Stomach (tissue), 9 donors: ENCODE measurements around the gene TAS2R3. TPM values are rescaled to one million over a fixed set of nuclear protein-coding genes. Genes with fewer than 3 reads are reported as not detected.

ENCODE experiments used
- DNase-seq, 2 donors: peaks; one replicate each; pipeline versions ENCODE4 v3.0.0 to v3.0.0-alpha.2; 2013 to 2019
- H3K27ac ChIP-seq, 5 donors: fragments of 200-600 bp in 4 of 5; sonication (generic) in 4 of 5; one replicate each; pipeline ENCODE4 v1.5.1; 2013 to 2019; ENCODE audit warnings: mild to moderate bottlenecking in 1 of 5, moderate library complexity in 1 of 5
- H3K27me3 ChIP-seq, 3 donors: fragments of 200-600 bp; sonication (generic); one replicate each; pipeline ENCODE4 v1.5.1; 2017 to 2019; ENCODE audit warnings: mixed run types in 1 of 3
- H3K36me3 ChIP-seq, 4 donors: fragments of 200-600 bp; sonication (generic); 1 replicate in 3 of 4; 2 replicates in 1 of 4; pipeline ENCODE4 v1.5.1; 2016 to 2019
- H3K4me1 ChIP-seq, 4 donors: fragments of 200-600 bp; sonication (generic); one replicate each; pipeline ENCODE4 v1.5.1; 2016 to 2019
- H3K4me3 ChIP-seq, 4 donors: fragments of 200-600 bp; sonication (generic) in 3 of 4; one replicate each; pipeline ENCODE4 v1.5.1; 2016 to 2019; ENCODE audit warnings: mild to moderate bottlenecking in 1 of 4
- H3K9me3 ChIP-seq, 4 donors: fragments of 200-600 bp; sonication (generic); one replicate each; pipeline ENCODE4 v1.5.1; 2016 to 2019
- CTCF ChIP-seq, 7 experiments: fragments of 450-650 bp in 4 of 7; fragments of 200-600 bp in 3 of 7; sonication (generic) in 3 of 7; IDR thresholded peaks; one replicate each; pipeline ENCODE4 v1.5.1; 2016 to 2019; ENCODE audit warnings: antibody characterized with exemption in 7 of 7, control low read depth in 2 of 7, mild to moderate bottlenecking in 1 of 7
- EP300 ChIP-seq: sonication (generic); formaldehyde crosslinking; IDR thresholded peaks from one replicate; pipeline ENCODE4 v1.6.1; 2017; ENCODE audit warnings: antibody characterized with exemption
- POLR2A ChIP-seq, 4 donors: fragments of 450-650 bp; IDR thresholded peaks; one replicate each; pipeline ENCODE4 v1.6.1; 2016; ENCODE audit warnings: antibody characterized with exemption in 4 of 4, control low read depth in 2 of 4, mild to moderate bottlenecking in 1 of 4, moderate library complexity in 1 of 4
- POLR2AphosphoS5 ChIP-seq, 3 donors: sonication (generic); formaldehyde crosslinking; IDR thresholded peaks; one replicate each; pipeline ENCODE4 v1.6.1; 2016; ENCODE audit warnings: antibody characterized with exemption in 3 of 3
- WGBS, 5 donors: extraction: QIAGEN DNeasy Blood & Tissue Kit in 3 of 5; methylation state at CpG; one replicate each; pipeline versions ENCODE4 v1.1.5 to v1.1.7; 2013 to 2018; 5-methylcytosine and 5-hydroxymethylcytosine counted together
- intact Hi-C: fragments of 100-400 bp; cut with DNase I; formaldehyde crosslinking; loops from one replicate; pipeline ENCODE4 v1.15.1; 2023; ENCODE audit warnings: low total_unique reads
- polyA plus RNA-seq, 3 donors: library from polyadenylated mRNA; stranded (reverse); fragments of 200-250 nt; gene quantifications; one replicate each; pipeline ENCODE4 v1.2.3, GENCODE V29; 2013
- small RNA-seq, 4 donors: library from RNA; depleted of rRNA; stranded (forward); fragments of <200 nt; gene quantifications; one replicate each; pipeline ENCODE3, GENCODE V24; 2016
- total RNA-seq, 5 donors: library from RNA; depleted of rRNA; stranded (reverse); fragments of >200 nt; gene quantifications; one replicate each; pipeline versions ENCODE4 v1.1.0 to v1.2.3, GENCODE V29; 2014 to 2016
- donor health status: healthy with polysubstance abuse.
- donor health status: Bipolar disorder and iron deficiency.
- donor health status: healthy.

Gene TAS2R3
- total and polyA plus RNA-seq, 8 donors, result 0.58 to 5.7 (median 4.4) TPM; not detected in 5

- 74 to 82% (median 81%) methylated on average over 2 of the region's 2 CpGs for WGBS, 5 donors
- intact Hi-C loops, result no loop called here
- Histone ChIP-seq H3K27ac (no peak overlapping the region), H3K4me3 (no peak overlapping the region), H3K27me3 (no peaks in the 10 kb centered on the region), H3K4me1 (no peaks in the 10 kb centered on the region), H3K36me3 (peaks cover 0 to 31% (median 22%) of the 10 kb centered on the region in 4 donors), H3K9me3 (no peaks in the 10 kb centered on the region)
- no peak for TF ChIP-seq EP300
- TF ChIP-seq POLR2AphosphoS5 (IDR thresholded peaks at IDR 0.05), result no peak
- no peak for TF ChIP-seq POLR2A (IDR thresholded peaks at IDR 0.05)
- no peak for TF ChIP-seq CTCF (IDR thresholded peaks at IDR 0.05)
- DNase-seq, result no peak
Observed at GRCh38 chr7:141788296-141788695, 24.4 kb downstream of the TAS2R3 start.

- no peak within 1 kb of the TSS for H3K4me3 ChIP-seq
- no peak for DNase-seq
- peaks cover 0 to 31% (median 24%) of the 10 kb centered on the region in 4 donors for H3K36me3 ChIP-seq
- no peaks in the 10 kb centered on the region for H3K9me3 ChIP-seq
- TF ChIP-seq POLR2AphosphoS5 (IDR thresholded peaks at IDR 0.05), result no peak
- no peak for TF ChIP-seq CTCF (IDR thresholded peaks at IDR 0.05)
- no peak for TF ChIP-seq POLR2A (IDR thresholded peaks at IDR 0.05)
- no peak for TF ChIP-seq EP300
- 75 to 96% (median 87%) methylated on average over 5 of the region's 5 CpGs for WGBS, 5 donors
- no peaks in the 10 kb centered on the region for H3K4me1 ChIP-seq
- no peak within 1 kb of the TSS for H3K27ac ChIP-seq
- H3K27me3 ChIP-seq, result no peaks in the 10 kb centered on the region
- intact Hi-C loops, result no loop called here
Observed at GRCh38 chr7:141789917-141790316, 26.0 kb downstream of the TAS2R3 start, which contains the start of gene TAS2R5. Gene TAS2R5, plus strand, starts transcription at chr7:141790217. Its CDS starts 145 bp downstream, at chr7:141790362.

GRCh38 chr7:141792526-141792925 lies 28.6 kb downstream of the TAS2R3 start:
- TF ChIP-seq POLR2A (IDR thresholded peaks at IDR 0.05) (no peak), CTCF (IDR thresholded peaks at IDR 0.05) (no peak), EP300 (no peak), POLR2AphosphoS5 (IDR thresholded peaks at IDR 0.05) (no peak)
- Histone ChIP-seq H3K36me3 (peaks cover 0 to 30% (median 23%) of the 10 kb centered on the region in 4 donors), H3K27ac (no peak overlapping the region), H3K4me3 (no peak overlapping the region), H3K27me3 (no peaks in the 10 kb centered on the region), H3K4me1 (no peaks in the 10 kb centered on the region), H3K9me3 (no peaks in the 10 kb centered on the region)
- WGBS, 5 donors, result 79 to 94% (median 80%) methylated on average over 2 of the region's 2 CpGs
- intact Hi-C loops, result no loop called here
- no peak for DNase-seq

Small RNA genes lying within 50 kb of the gene (small RNA-seq; reads per million reads assigned to genes)
- 0 reads per million in 4 donors for gene RNU1-82P

Other genes starting within 250 kb of the TAS2R3 start
- gene AGK, start 212.7 kb upstream of the TAS2R3 start, total RNA-seq, result 10 to 100 TPM in 4 of 5 donors, 1 to 10 TPM in 1; 2.9 to 42.8 (median 19.6) TPM
- 10 to 100 TPM in 1 of 3 donors, 1 to 10 TPM in 2; 6.6 to 11.6 (median 7.3) TPM for gene AGK, start 212.7 kb upstream of the TAS2R3 start, polyA plus RNA-seq
- gene DENND11, start 61.9 kb upstream of the TAS2R3 start, total RNA-seq, result 10 to 100 TPM; 10.5 to 80.2 (median 47.2) TPM
- 10 to 100 TPM in 1 of 3 donors, 1 to 10 TPM in 2; 5.8 to 13.0 (median 9.5) TPM for gene DENND11, start 61.9 kb upstream of the TAS2R3 start, polyA plus RNA-seq
- under 1 TPM in 1 of 5 donors, not detected in 4; 0.37 TPM for gene WEE2, start 55.7 kb upstream of the TAS2R3 start, total RNA-seq
- not detected for gene WEE2, start 55.7 kb upstream of the TAS2R3 start, polyA plus RNA-seq
- 100 to 1,000 TPM in 1 of 5 donors, 10 to 100 TPM in 4; 17.4 to 145 (median 59.8) TPM for gene SSBP1, start 25.7 kb upstream of the TAS2R3 start, total RNA-seq
- 100 to 1,000 TPM; 169 to 207 (median 198) TPM for gene SSBP1, start 25.7 kb upstream of the TAS2R3 start, polyA plus RNA-seq
- 1 to 10 TPM in 3 of 5 donors, under 1 TPM in 1, not detected in 1; 0.58 to 3.7 (median 1.2) TPM for gene TAS2R4, start 12.6 kb downstream of the TAS2R3 start, total RNA-seq
- gene TAS2R4, start 12.6 kb downstream of the TAS2R3 start, polyA plus RNA-seq, result under 1 TPM in 1 of 3 donors, not detected in 2; 0.23 TPM
- gene TAS2R5, start 26.1 kb downstream of the TAS2R3 start, total RNA-seq, result 10 to 100 TPM in 1 of 5 donors, 1 to 10 TPM in 3, not detected in 1; 4.4 to 45.5 (median 9.0) TPM
- 1 to 10 TPM in 1 of 3 donors, under 1 TPM in 1, not detected in 1; 0.92 to 1.1 TPM for gene TAS2R5, start 26.1 kb downstream of the TAS2R3 start, polyA plus RNA-seq
- not detected for gene PRSS37, start 77.4 kb downstream of the TAS2R3 start, total RNA-seq
- gene PRSS37, start 77.4 kb downstream of the TAS2R3 start, polyA plus RNA-seq, result not detected
- gene OR9A4, start 152.3 kb downstream of the TAS2R3 start, total RNA-seq, result not detected
- not detected for gene OR9A4, start 152.3 kb downstream of the TAS2R3 start, polyA plus RNA-seq
- 1 to 10 TPM in 1 of 5 donors, under 1 TPM in 1, not detected in 3; 0.29 to 1.3 TPM for gene CLEC5A, start 182.9 kb downstream of the TAS2R3 start, total RNA-seq
- 1 to 10 TPM in 1 of 3 donors, under 1 TPM in 2; 0.10 to 1.4 (median 0.31) TPM for gene CLEC5A, start 182.9 kb downstream of the TAS2R3 start, polyA plus RNA-seq
- not detected for gene TAS2R38, start 209.7 kb downstream of the TAS2R3 start, total RNA-seq
- not detected for gene TAS2R38, start 209.7 kb downstream of the TAS2R3 start, polyA plus RNA-seq
- gene MGAM, start 231.8 kb downstream of the TAS2R3 start, total RNA-seq, result 1 to 10 TPM in 3 of 5 donors, under 1 TPM in 1, not detected in 1; 0.43 to 3.6 (median 2.9) TPM
- gene MGAM, start 231.8 kb downstream of the TAS2R3 start, polyA plus RNA-seq, result under 1 TPM; 0.15 to 0.78 (median 0.75) TPM